ENCODE measurements around the gene PIM2. TPM values are rescaled to one million over a fixed set of nuclear protein-coding genes. Genes with fewer than 3 reads are reported as not detected.
A peak's percentile ranks its signal among the peaks of the same experiment; 100 is the strongest.

Gene PIM2
- total and polyA plus RNA-seq, 2 donors from 2014 or later: 8.7 to 29.6 TPM

DNA sequence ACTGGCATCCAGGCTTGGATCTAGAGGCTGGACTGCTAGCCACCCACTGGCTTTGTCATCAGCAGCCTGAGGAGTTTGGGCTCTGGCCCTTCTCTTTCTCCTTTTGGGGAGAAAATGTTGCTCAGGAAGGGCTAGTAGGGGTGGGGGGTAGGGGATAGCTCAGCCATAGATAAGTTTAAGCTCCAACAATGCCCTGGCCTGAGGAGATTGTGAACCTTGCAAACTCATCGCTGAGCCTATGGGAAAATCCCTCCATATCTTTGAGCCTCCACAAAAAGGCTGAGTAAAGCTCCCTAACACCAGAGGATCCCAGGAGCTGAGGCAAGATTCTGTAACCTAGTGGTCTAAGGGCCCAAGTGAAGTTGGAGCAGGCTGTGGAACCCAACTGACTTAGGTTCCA lies 29.8 kb upstream of the PIM2 start:
- Histone ChIP-seq H3K9ac (ENCODE audit: low read length in 3 of 3) (no peak overlapping the region), H3K36me3 (ENCODE audit: control insufficient read depth in 2 of 3, insufficient read depth in 3 of 3, low read length in 3 of 3) (no peaks in the 10 kb centered on the region), H3K9me3 (ENCODE audit: control insufficient read depth in 2 of 3, insufficient read depth in 1 of 3, low read length in 3 of 3) (no peaks in the 10 kb centered on the region), H3K27ac (ENCODE audit: low read depth in 2 of 2, low read length in 2 of 2) (no peak overlapping the region), H3K4me3 (ENCODE audit: low read length in 3 of 3) (no peak overlapping the region), H3K4me1 (ENCODE audit: control insufficient read depth in 2 of 3, insufficient read depth in 2 of 3, low read depth in 1 of 3, low read length in 3 of 3) (peaks cover 0 to 9% (median 0%) of the 10 kb centered on the region in 3 donors), H3K27me3 (ENCODE audit: control insufficient read depth, insufficient read depth, low read length) (no peaks in the 10 kb centered on the region)
- no peak for FAIRE-seq
- TF ChIP-seq, protein P1, sequence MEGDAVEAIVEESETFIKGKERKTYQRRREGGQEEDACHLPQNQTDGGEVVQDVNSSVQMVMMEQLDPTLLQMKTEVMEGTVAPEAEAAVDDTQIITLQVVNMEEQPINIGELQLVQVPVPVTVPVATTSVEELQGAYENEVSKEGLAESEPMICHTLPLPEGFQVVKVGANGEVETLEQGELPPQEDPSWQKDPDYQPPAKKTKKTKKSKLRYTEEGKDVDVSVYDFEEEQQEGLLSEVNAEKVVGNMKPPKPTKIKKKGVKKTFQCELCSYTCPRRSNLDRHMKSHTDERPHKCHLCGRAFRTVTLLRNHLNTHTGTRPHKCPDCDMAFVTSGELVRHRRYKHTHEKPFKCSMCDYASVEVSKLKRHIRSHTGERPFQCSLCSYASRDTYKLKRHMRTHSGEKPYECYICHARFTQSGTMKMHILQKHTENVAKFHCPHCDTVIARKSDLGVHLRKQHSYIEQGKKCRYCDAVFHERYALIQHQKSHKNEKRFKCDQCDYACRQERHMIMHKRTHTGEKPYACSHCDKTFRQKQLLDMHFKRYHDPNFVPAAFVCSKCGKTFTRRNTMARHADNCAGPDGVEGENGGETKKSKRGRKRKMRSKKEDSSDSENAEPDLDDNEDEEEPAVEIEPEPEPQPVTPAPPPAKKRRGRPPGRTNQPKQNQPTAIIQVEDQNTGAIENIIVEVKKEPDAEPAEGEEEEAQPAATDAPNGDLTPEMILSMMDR (IDR thresholded peaks at IDR 0.05; ENCODE audit: borderline replicate concordance, extremely low read depth, insufficient read depth): no peak
- intact Hi-C loops (cut with DNase I): no loop called here
- DNase-seq: no peak

DNA sequence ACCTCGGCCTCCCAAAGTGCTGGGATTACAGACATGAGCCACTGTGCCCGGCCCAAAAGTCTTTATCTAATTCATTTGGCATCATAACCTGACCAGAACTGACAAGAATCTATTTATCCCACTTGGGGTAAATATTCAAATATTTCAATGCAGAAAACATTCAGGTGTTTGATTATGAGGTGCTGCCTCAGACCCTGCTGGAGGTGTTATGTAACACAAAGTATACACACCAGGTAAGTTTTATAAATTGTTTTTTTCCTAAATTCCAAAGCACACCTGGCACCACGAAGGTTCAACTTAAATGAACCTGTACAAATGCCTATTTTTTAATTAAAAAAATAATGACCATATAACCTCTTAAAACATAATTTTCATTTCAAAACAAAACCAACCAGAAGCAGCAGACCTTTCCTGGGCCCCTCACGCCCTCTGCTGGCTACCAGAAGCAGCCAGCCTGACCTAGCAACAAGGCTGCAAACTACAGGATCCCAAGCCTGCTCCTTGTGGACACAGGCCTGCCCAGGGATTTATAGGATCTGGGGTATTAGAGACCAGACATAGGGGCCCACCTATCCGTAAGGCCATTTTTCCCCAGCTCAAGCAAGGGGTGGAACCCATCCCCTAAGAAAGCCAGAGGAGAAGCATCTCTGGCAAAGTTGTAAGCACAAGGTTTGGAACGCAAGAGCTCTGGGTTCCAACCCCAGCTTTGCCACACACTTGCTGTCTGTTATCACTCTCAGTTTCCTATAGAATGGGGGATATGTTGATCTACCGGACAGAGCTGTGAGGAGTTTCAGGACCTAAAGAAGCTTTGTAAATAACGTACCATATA lies 26.9 kb upstream of the PIM2 start:
- H3K9me3 ChIP-seq (ENCODE audit: control insufficient read depth in 2 of 3, insufficient read depth in 1 of 3, low read length in 3 of 3): no peaks in the 10 kb centered on the region
- TF ChIP-seq, protein P1 (IDR thresholded peaks at IDR 0.05; ENCODE audit: borderline replicate concordance, extremely low read depth, insufficient read depth): peak; percentile 57
- FAIRE-seq: peak; percentile 92

DNA sequence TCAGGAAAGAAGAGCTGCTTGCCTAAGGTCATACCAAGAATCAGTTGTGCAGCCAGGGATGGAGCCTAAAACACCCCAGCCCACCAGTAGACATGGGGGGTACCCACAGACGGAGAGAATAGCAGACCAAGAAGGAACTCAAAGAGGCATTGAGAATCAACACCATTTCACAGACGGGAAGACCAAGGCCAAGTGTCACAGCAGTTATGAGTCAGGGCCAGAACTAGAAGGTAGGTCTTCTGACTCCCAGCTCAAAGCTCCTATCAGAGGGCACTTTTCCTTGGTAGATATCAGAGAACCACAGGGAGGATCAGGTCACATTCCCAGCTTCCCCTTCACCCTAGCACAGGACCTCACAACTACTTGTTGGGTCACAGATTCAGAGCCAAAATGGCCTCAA lies 24.1 kb upstream of the PIM2 start:
- Histone ChIP-seq H3K9ac (ENCODE audit: low read length in 3 of 3) (no peak overlapping the region), H3K9me3 (ENCODE audit: control insufficient read depth in 2 of 3, insufficient read depth in 1 of 3, low read length in 3 of 3) (no peaks in the 10 kb centered on the region), H3K4me3 (ENCODE audit: low read length in 3 of 3) (no peak overlapping the region), H3K4me1 (ENCODE audit: control insufficient read depth in 2 of 3, insufficient read depth in 2 of 3, low read depth in 1 of 3, low read length in 3 of 3) (peaks cover 0 to 15% (median 0%) of the 10 kb centered on the region in 3 donors), H3K27me3 (ENCODE audit: control insufficient read depth, insufficient read depth, low read length) (no peaks in the 10 kb centered on the region), H3K27ac (ENCODE audit: low read depth in 2 of 2, low read length in 2 of 2) (no peak overlapping the region), H3K36me3 (ENCODE audit: control insufficient read depth in 2 of 3, insufficient read depth in 3 of 3, low read length in 3 of 3) (peaks cover 0 to 9% (median 0%) of the 10 kb centered on the region in 3 donors)
- TF ChIP-seq, protein P1 (IDR thresholded peaks at IDR 0.05; ENCODE audit: borderline replicate concordance, extremely low read depth, insufficient read depth): no peak
- intact Hi-C loops (cut with DNase I): no loop called here
- FAIRE-seq: no peak
- DNase-seq: no peak

More for the DNA sequence above, 26.9 kb upstream of the PIM2 start:
- Histone ChIP-seq H3K9ac (ENCODE audit: low read length in 3 of 3) (no peak overlapping the region), H3K27ac (ENCODE audit: low read depth in 2 of 2, low read length in 2 of 2) (no peak overlapping the region), H3K4me3 (ENCODE audit: low read length in 3 of 3) (no peak overlapping the region), H3K4me1 (ENCODE audit: control insufficient read depth in 2 of 3, insufficient read depth in 2 of 3, low read depth in 1 of 3, low read length in 3 of 3) (peaks cover 0 to 8% (median 0%) of the 10 kb centered on the region in 3 donors), H3K36me3 (ENCODE audit: control insufficient read depth in 2 of 3, insufficient read depth in 3 of 3, low read length in 3 of 3) (peaks cover 0 to 1% (median 0%) of the 10 kb centered on the region in 3 donors), H3K27me3 (ENCODE audit: control insufficient read depth, insufficient read depth, low read length) (no peaks in the 10 kb centered on the region)
- DNase-seq: peak in 4 of 5 donors; percentile 38 to 76 (median 44)
- intact Hi-C loops (cut with DNase I): no loop called here
